Measurements from ENCODE around the gene NANOS3.

NANOS3 gene

DNA sequence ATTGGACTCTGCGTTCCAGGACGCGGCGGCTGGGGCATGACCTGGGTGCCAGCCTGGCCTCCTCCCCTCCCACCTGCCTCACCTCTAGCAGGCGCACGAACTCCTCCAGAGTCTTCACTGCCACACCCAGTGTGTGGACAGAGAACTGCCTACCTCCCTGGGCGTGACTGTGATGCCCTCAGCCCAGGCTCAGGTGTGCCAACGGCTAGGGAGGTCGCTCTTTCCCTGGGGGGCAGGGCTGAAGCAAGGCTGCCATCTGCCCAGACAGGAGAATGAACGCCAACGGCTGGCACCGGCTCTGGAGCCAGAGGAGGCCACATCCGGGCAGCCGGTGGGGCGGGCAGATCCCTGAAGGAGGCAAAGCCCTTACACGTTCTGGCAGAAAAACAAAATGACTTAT is 11.3 kb downstream of the NANOS3 start:
- H3K4me3 ChIP-seq (ENCODE audit: low read depth, low read length) = no peak overlapping the region
- no peak for DNase-seq (ENCODE audit: low read depth)
- TF ChIP-seq CTCF (IDR thresholded peaks at IDR 0.05; ENCODE audit: insufficient read depth, low read depth, low read length, missing control alignments) = no peak

GRCh38 chr19:13890136-13890535 is 13.2 kb downstream of the NANOS3 start:
- no peak for TF ChIP-seq CTCF (IDR thresholded peaks at IDR 0.05; ENCODE audit: insufficient read depth, low read depth, low read length, missing control alignments)
- DNase-seq (ENCODE audit: low read depth) = no peak
- H3K4me3 ChIP-seq (ENCODE audit: low read depth, low read length) = no peak overlapping the region

GRCh38 chr19:13892870-13893269 is 15.9 kb downstream of the NANOS3 start:
- TF ChIP-seq CTCF (IDR thresholded peaks at IDR 0.05; ENCODE audit: insufficient read depth, low read depth, low read length, missing control alignments) = no peak
- H3K4me3 ChIP-seq (ENCODE audit: low read depth, low read length) = no peak overlapping the region
- no peak for DNase-seq (ENCODE audit: low read depth)

- DNase-seq (ENCODE audit: low read depth) = no peak
- no peak overlapping the region for H3K4me3 ChIP-seq (ENCODE audit: low read depth, low read length)
- no peak for TF ChIP-seq CTCF (IDR thresholded peaks at IDR 0.05; ENCODE audit: insufficient read depth, low read depth, low read length, missing control alignments)
Measured at GRCh38 chr19:13894552-13894951, 17.6 kb downstream of the NANOS3 start.

DNA sequence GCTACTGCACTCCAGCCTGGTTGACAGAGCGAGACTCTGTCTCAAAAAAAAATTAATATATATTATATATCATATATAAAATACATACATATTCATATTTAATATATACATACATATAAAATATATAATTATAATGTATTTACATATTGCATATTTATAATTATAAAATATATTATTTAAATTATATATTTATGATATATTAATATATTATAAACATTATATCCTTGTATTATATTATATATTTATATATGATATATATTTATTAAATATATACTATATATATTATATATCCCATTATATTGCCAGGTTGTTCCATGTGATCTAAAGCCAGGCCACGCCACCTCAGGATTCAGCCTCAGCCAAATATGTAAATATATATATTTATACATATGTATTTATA is 19.3 kb downstream of the NANOS3 start:
- TF ChIP-seq CTCF (IDR thresholded peaks at IDR 0.05; ENCODE audit: insufficient read depth, low read depth, low read length, missing control alignments) = no peak
- H3K4me3 ChIP-seq (ENCODE audit: low read depth, low read length) = no peak overlapping the region
- no peak for DNase-seq (ENCODE audit: low read depth)

DNA sequence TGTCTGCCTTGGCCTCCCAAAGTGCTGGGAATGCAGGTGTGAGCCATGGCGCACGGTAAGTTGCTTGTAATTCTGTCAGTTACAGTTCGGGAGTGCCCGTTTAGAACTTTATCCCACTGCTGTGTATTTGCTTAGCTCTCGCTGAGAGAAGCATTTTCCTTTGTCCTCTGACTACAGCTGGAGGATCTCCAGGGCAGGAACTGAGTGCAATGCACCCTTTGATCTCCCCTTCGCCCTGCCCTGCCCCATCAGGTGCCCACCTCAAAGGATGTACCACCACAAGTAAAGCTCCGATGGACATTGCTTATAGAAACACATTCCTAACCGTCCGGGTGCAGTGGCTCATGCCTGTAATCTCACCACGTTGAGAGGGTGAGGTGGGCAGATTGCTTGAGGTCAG is 22.5 kb downstream of the NANOS3 start:
- no peak overlapping the region for H3K4me3 ChIP-seq (ENCODE audit: low read depth, low read length)
- DNase-seq (ENCODE audit: low read depth) = no peak
- no peak for TF ChIP-seq CTCF (IDR thresholded peaks at IDR 0.05; ENCODE audit: insufficient read depth, low read depth, low read length, missing control alignments)

- no peak overlapping the region for H3K4me3 ChIP-seq (ENCODE audit: low read depth, low read length)
- no peak for DNase-seq (ENCODE audit: low read depth)
- TF ChIP-seq CTCF (IDR thresholded peaks at IDR 0.05; ENCODE audit: insufficient read depth, low read depth, low read length, missing control alignments) = no peak
Measured at GRCh38 chr19:13899912-13900584, 23.1 kb downstream of the NANOS3 start.
